OCI-LY7 (cell line): ENCODE data around the gene PPIL1. TPM values are rescaled to one million over a fixed set of nuclear protein-coding genes. Genes with fewer than 3 reads are reported as not detected.

ENCODE experiments used
- BruUV-seq: library from RNA; stranded (reverse); fragments of 400-500 nt; replicated peaks from 2 replicates; lab custom pipeline; 2021; lab: Mats Ljungman, UMichigan
- CTCF ChIA-PET: fragments of 300-600 bp; sonication (Branson Sonifier 250); formaldehyde crosslinking; loops from one replicate; lab custom pipeline; 2022; ENCODE audit warnings: antibody characterized with exemption; ENCODE audit not compliant: unreplicated experiment; lab: Charles Lee
- POLR2A ChIA-PET: fragments of 300-600 bp; sonication (Branson Sonifier 250); formaldehyde crosslinking; loops from one replicate; lab custom pipeline; 2022; ENCODE audit warnings: antibody characterized with exemption; lab: Charles Lee
- DNase-seq: peaks from one replicate; pipeline ENCODE4 v3.0.0-alpha.2; 2015; ENCODE audit warnings: low spot score
- H2AFZ ChIP-seq: fragments of 200-600 bp; sonication (generic), shearing (Covaris generic); 2 replicates; pipeline ENCODE4 v1.6.1; 2014; ENCODE audit warnings: mild to moderate bottlenecking, antibody characterized with exemption, low read length, moderate library complexity
- H3K27ac ChIP-seq: fragments of 200-600 bp; sonication (generic); 2 replicates; pipeline ENCODE4 v1.5.1; 2014; ENCODE audit warnings: mixed run types, low read depth, mild to moderate bottlenecking, moderate library complexity, low read length, inconsistent platforms; ENCODE audit not compliant: poor library complexity, severe bottlenecking
- H3K36me3 ChIP-seq: fragments of 200-600 bp; sonication (generic); 2 replicates; pipeline ENCODE4 v1.6.1; 2014; ENCODE audit warnings: mild to moderate bottlenecking, antibody characterized with exemption, low read length, moderate library complexity, mixed read lengths; ENCODE audit not compliant: insufficient read depth
- H3K4me1 ChIP-seq: fragments of 200-600 bp; sonication (generic); 2 replicates; pipeline ENCODE4 v1.5.1; 2014; ENCODE audit warnings: mild to moderate bottlenecking, low read length; ENCODE audit not compliant: insufficient read depth, poor library complexity, severe bottlenecking
- H3K4me2 ChIP-seq: fragments of 200-600 bp; sonication (generic); 2 replicates; pipeline ENCODE4 v1.6.1; 2014; ENCODE audit warnings: mild to moderate bottlenecking, low read length
- H3K4me3 ChIP-seq: fragments of 200-600 bp; sonication (generic); 2 replicates; pipeline ENCODE4 v1.5.1; 2014; ENCODE audit warnings: mild to moderate bottlenecking, low read depth, low read length; ENCODE audit not compliant: poor library complexity, severe bottlenecking
- H3K79me2 ChIP-seq: fragments of 200-600 bp; sonication (generic); 2 replicates; pipeline ENCODE4 v1.6.1; 2016; ENCODE audit warnings: low read depth, mild to moderate bottlenecking, low read length, moderate library complexity, mixed read lengths; ENCODE audit not compliant: insufficient read depth
- H3K9me2 ChIP-seq: fragments of 200-600 bp; sonication (generic); 2 replicates; pipeline ENCODE4 v1.6.1; 2016; ENCODE audit warnings: mild to moderate bottlenecking, low read length, mixed read lengths; ENCODE audit not compliant: insufficient read depth
- H3K9me3 ChIP-seq: fragments of 200-600 bp; sonication (generic); 2 replicates; pipeline ENCODE4 v1.6.1; 2014; ENCODE audit warnings: mild to moderate bottlenecking, mixed run types, low read length, mixed read lengths
- H4K20me1 ChIP-seq: fragments of 200-600 bp; sonication (generic); 2 replicates; pipeline ENCODE4 v1.6.1; 2014; ENCODE audit warnings: mild to moderate bottlenecking, antibody characterized with exemption, low read length, moderate library complexity, mixed read lengths; ENCODE audit not compliant: insufficient read depth
- EZH2phosphoT487 ChIP-seq: fragments of 200-600 bp; sonication (generic); IDR thresholded peaks from 2 replicates; pipeline ENCODE4 v1.6.1; 2018; ENCODE audit warnings: low read depth, borderline replicate concordance, mild to moderate bottlenecking, mixed run types, antibody characterized with exemption, low read length, moderate library complexity, mixed read lengths
- intact Hi-C: fragments of 100-400 bp; cut with micrococcal nuclease; formaldehyde crosslinking; loops from one replicate; pipeline ENCODE4 v1.10.0; 2022; ENCODE audit not compliant: unreplicated experiment
- total RNA-seq, 2 experiments: library from RNA; depleted of rRNA in 1 of 2; stranded (reverse); fragments of >200 nt in 1 of 2; shearing (Covaris generic) in 1 of 2; gene quantifications; 2 replicates each; pipeline ENCODE4 v1.2.3, GENCODE V29; 2014 to 2022
- TF ChIP-seq, protein P1 (sequence below): fragments of 200-600 bp; sonication (generic); conservative IDR thresholded peaks from 2 replicates; pipeline ENCODE4 v1.5.1; 2014; ENCODE audit warnings: mild to moderate bottlenecking, antibody characterized with exemption, low read length, moderate library complexity, mixed read lengths

Gene PPIL1
- total RNA-seq, 2 experiments from 2014 or later = 38.9 to 40.0 TPM

DNA sequence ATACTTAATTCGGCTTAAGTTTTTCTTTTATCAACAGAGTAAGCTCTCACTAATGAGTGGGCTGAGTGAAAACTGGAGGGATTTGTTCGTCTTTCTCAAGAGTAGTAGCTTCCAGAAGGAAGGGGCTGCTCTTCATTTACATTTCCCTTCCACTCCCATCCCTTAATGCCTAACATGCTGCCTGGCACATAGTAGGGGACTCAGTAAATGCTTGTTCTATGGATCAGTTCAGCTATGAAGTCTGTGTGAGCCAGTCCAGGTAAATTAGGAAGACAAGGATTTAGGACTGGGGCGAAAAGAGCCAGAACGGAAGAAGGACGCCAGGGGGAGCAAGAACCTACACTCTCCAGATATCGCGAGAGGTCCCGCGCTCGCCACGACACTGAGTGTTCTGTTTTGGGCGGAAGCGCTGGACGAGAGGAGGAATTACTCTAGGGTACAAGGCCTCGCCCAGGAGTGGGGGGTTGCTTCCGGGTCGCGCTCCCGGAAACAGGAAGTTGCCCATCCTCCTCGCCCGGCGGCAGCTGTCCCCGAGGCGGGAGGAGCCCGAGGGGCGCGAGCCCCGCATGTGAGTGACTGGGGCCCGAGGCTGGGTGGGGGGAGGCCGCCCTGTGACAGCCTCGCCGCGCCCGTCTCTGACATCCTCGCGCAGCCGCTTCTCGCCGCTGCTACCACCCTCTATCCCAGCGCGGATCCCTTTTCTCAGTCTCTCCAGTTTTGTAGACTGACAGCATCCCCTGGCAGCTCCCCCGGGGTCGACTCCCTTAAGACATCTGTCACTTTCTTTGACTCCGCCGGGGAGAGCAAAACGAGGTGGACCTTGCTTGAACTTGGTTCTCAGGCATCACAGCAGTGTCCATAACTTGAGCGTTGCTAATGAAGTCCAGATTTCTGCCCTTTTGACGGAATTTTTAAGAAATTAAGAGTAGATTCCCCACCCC, 11.1 kb upstream of the PPIL1 start, which contains the start of gene C6orf89:
TSS of gene C6orf89 (plus strand) at position 492 of the 941 bp plus-strand sequence. CDS start 13,493 bp downstream, outside the sequence.
- intact Hi-C loops = loop anchor here (1.0 to 5.0 kb wide), 2 partner anchors 133 to 217 kb away; no protein-coding TSS in a partner anchor
- Histone ChIP-seq H3K79me2 (peaks cover 21% of the 10 kb centered on the region; the same call in 1 of the 2 replicates), H2AFZ (peak within 1 kb of the TSS; percentile 98), H3K36me3 (no peaks in the 10 kb centered on the region; the same call in 1 of the 2 replicates), H3K4me2 (peak within 1 kb of the TSS; percentile 87), H3K27ac (peak within 1 kb of the TSS; percentile 40), H3K4me1 (peaks cover 24% of the 10 kb centered on the region), H3K9me3 (peaks cover 3% of the 10 kb centered on the region; the same call in 1 of the 2 replicates), H4K20me1 (no peaks in the 10 kb centered on the region), H3K4me3 (peak within 1 kb of the TSS; percentile 82), H3K9me2 (no peaks in the 10 kb centered on the region)
- BruUV-seq = TSS peak; percentile 95
- ChIA-PET CTCF (interaction anchor here (0.9 to 2.7 kb wide), 3 partner anchors 11 to 132 kb away, joined by 3 to 20 read pairs (median 7); partner anchors contain the start of gene PPIL1), POLR2A (interaction anchor here (1.2 to 3.0 kb wide), 8 partner anchors 11 to 132 kb away, joined by 3 to 50 read pairs (median 5); partner anchors contain the start of gene PPIL1)
- DNase-seq = peak; percentile 100
- no peak for TF ChIP-seq EZH2phosphoT487
- TF ChIP-seq, protein P1, sequence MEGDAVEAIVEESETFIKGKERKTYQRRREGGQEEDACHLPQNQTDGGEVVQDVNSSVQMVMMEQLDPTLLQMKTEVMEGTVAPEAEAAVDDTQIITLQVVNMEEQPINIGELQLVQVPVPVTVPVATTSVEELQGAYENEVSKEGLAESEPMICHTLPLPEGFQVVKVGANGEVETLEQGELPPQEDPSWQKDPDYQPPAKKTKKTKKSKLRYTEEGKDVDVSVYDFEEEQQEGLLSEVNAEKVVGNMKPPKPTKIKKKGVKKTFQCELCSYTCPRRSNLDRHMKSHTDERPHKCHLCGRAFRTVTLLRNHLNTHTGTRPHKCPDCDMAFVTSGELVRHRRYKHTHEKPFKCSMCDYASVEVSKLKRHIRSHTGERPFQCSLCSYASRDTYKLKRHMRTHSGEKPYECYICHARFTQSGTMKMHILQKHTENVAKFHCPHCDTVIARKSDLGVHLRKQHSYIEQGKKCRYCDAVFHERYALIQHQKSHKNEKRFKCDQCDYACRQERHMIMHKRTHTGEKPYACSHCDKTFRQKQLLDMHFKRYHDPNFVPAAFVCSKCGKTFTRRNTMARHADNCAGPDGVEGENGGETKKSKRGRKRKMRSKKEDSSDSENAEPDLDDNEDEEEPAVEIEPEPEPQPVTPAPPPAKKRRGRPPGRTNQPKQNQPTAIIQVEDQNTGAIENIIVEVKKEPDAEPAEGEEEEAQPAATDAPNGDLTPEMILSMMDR = peak; percentile 87

DNA sequence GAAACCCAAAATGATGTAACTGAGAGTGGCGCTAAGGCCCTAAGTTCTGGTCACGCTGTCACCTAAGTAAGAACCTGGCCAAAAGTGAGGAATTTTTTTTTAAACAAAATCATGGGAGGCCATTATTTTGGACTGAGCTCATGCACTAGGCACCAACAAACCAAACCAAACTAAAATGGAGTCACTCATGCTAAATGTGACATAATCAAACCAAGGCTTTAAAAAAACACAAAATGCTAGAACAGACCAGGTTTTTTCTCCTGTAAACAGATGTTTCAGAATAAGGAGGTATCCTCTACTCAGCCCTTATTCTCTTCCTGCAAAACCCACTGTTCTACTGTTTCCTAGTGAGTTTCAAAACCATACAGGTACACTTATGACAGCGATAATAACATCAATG, 10.0 kb upstream of the PPIL1 start:
- no peak overlapping the region for H3K4me2 ChIP-seq
- no peaks in the 10 kb centered on the region for H3K9me2 ChIP-seq
- intact Hi-C loops = loop anchor here (1.0 to 5.0 kb wide), 2 partner anchors 134 to 218 kb away; no protein-coding TSS in a partner anchor
- ChIA-PET POLR2A (interaction anchor here (1.2 to 3.0 kb wide), 7 partner anchors 10 to 133 kb away, joined by 3 to 50 read pairs (median 5); partner anchors contain the start of gene PPIL1), CTCF (interaction anchor here (1.6 to 2.7 kb wide), 2 partner anchors 10 to 133 kb away, joined by 7 to 20 read pairs; partner anchors contain the start of gene PPIL1)
- H3K79me2 ChIP-seq = peaks cover 21% of the 10 kb centered on the region; the same call in 1 of the 2 replicates
- H2AFZ ChIP-seq = peak overlapping the region; percentile 98
- H3K27ac ChIP-seq = no peak overlapping the region
- H3K4me1 ChIP-seq = peaks cover 21% of the 10 kb centered on the region
- peaks cover 10% of the 10 kb centered on the region; the same call in 1 of the 2 replicates for H3K9me3 ChIP-seq
- H3K36me3 ChIP-seq = no peaks in the 10 kb centered on the region; the same call in 1 of the 2 replicates
- DNase-seq = no peak
- H4K20me1 ChIP-seq = no peaks in the 10 kb centered on the region
- H3K4me3 ChIP-seq = no peak overlapping the region
- no TSS peak for BruUV-seq
- TF ChIP-seq EZH2phosphoT487 = no peak
- TF ChIP-seq, protein P1 = no peak
